AG09309 (cell line): ENCODE measurements around the gene OR10H4.

Experiments
- DNase-seq: peaks from one replicate; pipeline ENCODE4 v3.0.0-alpha.2; 2010; ENCODE audit warnings: low read depth
- H3K4me3 ChIP-seq: 2 replicates; pipeline ENCODE4 v1.5.1; 2011; ENCODE audit warnings: mild to moderate bottlenecking, low read depth, low read length, moderate library complexity; ENCODE audit not compliant: control insufficient read depth
- TF ChIP-seq, protein P1 (sequence below): IDR thresholded peaks from 2 replicates; pipeline ENCODE4 v1.5.1; 2011; ENCODE audit warnings: mild to moderate bottlenecking, low read depth, low read length, inconsistent platforms; ENCODE audit not compliant: insufficient read depth, control insufficient read depth; ENCODE audit errors: missing control alignments

OR10H4 gene

DNA sequence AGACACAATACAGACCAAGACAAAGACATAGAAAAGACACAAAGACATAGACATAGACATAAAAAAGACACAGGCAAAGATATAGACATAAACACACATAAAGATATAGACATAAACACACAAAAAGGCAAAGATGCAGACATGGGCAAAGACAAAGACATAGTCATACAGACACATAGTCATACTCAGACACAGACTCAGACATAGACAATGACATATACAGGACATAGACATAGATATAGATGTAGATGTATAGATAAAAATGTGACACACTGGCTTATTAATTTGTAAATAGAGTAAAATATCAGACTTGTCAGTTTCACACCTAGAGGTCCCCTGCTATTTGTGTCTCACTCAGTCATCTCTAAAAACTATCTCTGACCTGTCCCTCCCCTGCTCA is 42.8 kb downstream of the OR10H4 start:
- no peak overlapping the region for H3K4me3 ChIP-seq
- DNase-seq, result no peak
- TF ChIP-seq, protein P1, sequence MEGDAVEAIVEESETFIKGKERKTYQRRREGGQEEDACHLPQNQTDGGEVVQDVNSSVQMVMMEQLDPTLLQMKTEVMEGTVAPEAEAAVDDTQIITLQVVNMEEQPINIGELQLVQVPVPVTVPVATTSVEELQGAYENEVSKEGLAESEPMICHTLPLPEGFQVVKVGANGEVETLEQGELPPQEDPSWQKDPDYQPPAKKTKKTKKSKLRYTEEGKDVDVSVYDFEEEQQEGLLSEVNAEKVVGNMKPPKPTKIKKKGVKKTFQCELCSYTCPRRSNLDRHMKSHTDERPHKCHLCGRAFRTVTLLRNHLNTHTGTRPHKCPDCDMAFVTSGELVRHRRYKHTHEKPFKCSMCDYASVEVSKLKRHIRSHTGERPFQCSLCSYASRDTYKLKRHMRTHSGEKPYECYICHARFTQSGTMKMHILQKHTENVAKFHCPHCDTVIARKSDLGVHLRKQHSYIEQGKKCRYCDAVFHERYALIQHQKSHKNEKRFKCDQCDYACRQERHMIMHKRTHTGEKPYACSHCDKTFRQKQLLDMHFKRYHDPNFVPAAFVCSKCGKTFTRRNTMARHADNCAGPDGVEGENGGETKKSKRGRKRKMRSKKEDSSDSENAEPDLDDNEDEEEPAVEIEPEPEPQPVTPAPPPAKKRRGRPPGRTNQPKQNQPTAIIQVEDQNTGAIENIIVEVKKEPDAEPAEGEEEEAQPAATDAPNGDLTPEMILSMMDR, result no peak

DNA sequence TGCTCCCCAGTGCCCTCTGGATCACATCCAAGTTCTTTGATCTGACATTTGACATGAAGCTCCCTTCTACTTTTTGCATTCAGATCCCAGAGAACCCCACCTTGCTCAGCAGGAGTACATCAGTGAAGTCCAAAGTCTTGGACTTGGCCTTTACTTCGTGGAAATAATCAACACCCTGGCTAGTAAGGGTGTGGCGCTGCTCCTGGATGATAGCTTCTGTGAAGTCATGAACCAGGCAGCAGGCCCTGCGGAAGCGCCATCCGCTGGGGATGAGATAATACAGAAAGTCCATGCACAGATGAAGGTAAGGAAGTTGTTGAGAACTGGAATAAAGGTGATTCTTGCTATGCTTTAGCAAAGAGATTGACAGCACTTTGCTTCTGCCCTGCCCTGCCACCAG is 43.2 kb downstream of the OR10H4 start:
- no peak overlapping the region for H3K4me3 ChIP-seq
- DNase-seq, result no peak
- TF ChIP-seq, protein P1, result no peak

DNA sequence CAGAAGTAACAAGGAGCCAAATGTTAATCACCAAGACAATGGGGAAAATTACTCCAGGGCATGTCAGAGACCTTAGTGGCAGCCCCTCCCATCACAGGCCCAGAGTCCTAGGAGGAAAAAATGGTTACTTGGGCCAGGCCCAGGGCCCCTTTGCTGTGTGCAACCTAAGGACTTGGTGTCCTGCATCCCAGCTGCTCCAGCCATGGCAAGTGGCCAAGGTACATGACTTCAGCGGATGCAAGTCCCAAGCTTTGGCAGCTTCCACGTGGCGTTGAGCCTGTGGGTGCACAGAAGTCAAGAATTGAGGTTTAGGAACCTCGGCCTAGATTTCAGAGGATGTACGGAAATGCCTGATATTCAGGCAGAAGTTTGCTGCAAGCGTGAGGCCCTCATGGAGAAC is 46.7 kb downstream of the OR10H4 start:
- TF ChIP-seq, protein P1, result no peak
- no peak overlapping the region for H3K4me3 ChIP-seq
- DNase-seq, result no peak

DNA sequence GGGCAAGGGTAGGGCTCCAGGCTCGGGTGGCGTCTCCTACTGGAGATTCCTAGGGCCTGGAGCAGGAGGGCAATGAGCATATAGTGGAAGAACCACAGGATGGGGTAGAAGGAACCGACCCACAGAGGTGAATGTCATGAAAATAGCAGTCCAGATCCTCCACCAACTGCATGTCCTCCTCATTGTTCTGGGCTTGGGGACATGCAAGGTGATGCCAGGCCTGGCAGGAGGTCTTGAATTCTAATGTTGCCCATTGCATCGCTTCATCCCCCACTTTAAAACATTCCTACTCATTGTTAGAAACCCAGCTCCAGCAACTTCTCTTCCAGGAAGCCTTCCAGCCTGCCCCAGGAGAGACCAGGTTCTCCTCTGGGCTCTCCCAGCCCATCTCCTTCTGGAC is 49.4 kb downstream of the OR10H4 start:
- TF ChIP-seq, protein P1, result no peak
- DNase-seq, result no peak
- no peak overlapping the region for H3K4me3 ChIP-seq
